Esophagus squamous epithelium (tissue), 4 donors: ENCODE results near the gene STXBP5L.
"Not testable (repeated sequence)": the region's sequence is repeated elsewhere in the genome, so short reads cannot be mapped to it uniquely, and the experiment has no call there.

Source experiments
- POLR2A ChIP-seq, 4 donors: fragments of 450-650 bp; IDR thresholded peaks; one replicate each; pipeline ENCODE4 v1.6.1; 2017; ENCODE audit warnings: antibody characterized with exemption in 4 of 4, mild to moderate bottlenecking in 4 of 4, moderate library complexity in 3 of 4
- TF ChIP-seq, protein P1 (sequence below), 6 experiments: fragments of 450-650 bp in 4 of 6; fragments of 200-600 bp in 2 of 6; sonication (generic) in 2 of 6; IDR thresholded peaks; one replicate each; pipeline ENCODE4 v1.5.1; 2016 to 2019; ENCODE audit warnings: antibody characterized with exemption in 6 of 6, mild to moderate bottlenecking in 4 of 6, moderate library complexity in 4 of 6

DNA sequence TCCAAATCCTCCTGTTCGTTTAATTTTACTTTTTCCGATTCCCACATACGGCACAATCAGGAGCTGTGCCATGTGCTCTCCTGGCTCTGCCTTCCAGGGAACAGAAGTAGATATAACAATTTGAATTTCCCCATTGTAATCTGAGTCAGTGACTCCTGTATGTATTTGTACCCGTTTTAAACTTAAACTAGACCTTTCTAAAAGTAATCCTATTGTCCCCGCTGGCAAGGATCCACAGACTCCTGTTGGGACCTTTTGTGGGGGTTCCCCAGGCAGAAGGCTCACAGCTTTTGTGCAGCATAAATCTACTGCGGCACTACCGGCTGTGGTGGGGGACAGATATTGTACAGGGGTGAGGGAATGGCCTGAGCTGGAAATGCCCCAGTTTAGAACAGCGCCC, 490.0 kb downstream of the STXBP5L start:
- not testable (repeated sequence) for TF ChIP-seq POLR2A (IDR thresholded peaks at IDR 0.05)
- TF ChIP-seq, protein P1, sequence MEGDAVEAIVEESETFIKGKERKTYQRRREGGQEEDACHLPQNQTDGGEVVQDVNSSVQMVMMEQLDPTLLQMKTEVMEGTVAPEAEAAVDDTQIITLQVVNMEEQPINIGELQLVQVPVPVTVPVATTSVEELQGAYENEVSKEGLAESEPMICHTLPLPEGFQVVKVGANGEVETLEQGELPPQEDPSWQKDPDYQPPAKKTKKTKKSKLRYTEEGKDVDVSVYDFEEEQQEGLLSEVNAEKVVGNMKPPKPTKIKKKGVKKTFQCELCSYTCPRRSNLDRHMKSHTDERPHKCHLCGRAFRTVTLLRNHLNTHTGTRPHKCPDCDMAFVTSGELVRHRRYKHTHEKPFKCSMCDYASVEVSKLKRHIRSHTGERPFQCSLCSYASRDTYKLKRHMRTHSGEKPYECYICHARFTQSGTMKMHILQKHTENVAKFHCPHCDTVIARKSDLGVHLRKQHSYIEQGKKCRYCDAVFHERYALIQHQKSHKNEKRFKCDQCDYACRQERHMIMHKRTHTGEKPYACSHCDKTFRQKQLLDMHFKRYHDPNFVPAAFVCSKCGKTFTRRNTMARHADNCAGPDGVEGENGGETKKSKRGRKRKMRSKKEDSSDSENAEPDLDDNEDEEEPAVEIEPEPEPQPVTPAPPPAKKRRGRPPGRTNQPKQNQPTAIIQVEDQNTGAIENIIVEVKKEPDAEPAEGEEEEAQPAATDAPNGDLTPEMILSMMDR (IDR thresholded peaks at IDR 0.05), result not testable (repeated sequence)
